MM.1S (cell line): Measurements from ENCODE around the gene HOMER2.

ENCODE experiments used
- DNase-seq: peaks from one replicate; pipeline ENCODE4 v3.0.0-alpha.2; 2015
- H2AFZ ChIP-seq: fragments of 300-600 bp; sonication (generic); 2 replicates; pipeline ENCODE4 v1.6.0; 2016; ENCODE audit warnings: antibody characterized with exemption, low read length
- H3F3A ChIP-seq: fragments of 300-600 bp; sonication (generic); 2 replicates; pipeline ENCODE4 v1.6.1; 2016; ENCODE audit warnings: mild to moderate bottlenecking, antibody characterized with exemption, low read length, moderate library complexity, mixed read lengths; ENCODE audit not compliant: insufficient read depth
- H3K27ac ChIP-seq: fragments of 300-600 bp; sonication (generic); 2 replicates; pipeline ENCODE4 v1.5.1; 2016; ENCODE audit warnings: mild to moderate bottlenecking, low read length
- H3K27me3 ChIP-seq: fragments of 300-600 bp; sonication (generic); replicated peaks from 2 replicates; pipeline ENCODE4 v1.6.0; 2016; ENCODE audit warnings: low read length; ENCODE audit not compliant: insufficient read depth
- H3K36me3 ChIP-seq: fragments of 300-600 bp; sonication (generic); replicated peaks from 2 replicates; pipeline ENCODE4 v1.6.1; 2016; ENCODE audit warnings: mild to moderate bottlenecking, low read length, mixed read lengths; ENCODE audit not compliant: insufficient read depth
- H3K4me1 ChIP-seq: fragments of 300-600 bp; sonication (generic); 2 replicates; pipeline ENCODE4 v1.6.1; 2016; ENCODE audit warnings: low read length, mixed read lengths
- H3K4me2 ChIP-seq: fragments of 300-600 bp; sonication (generic); 2 replicates; pipeline ENCODE4 v1.6.0; 2016; ENCODE audit warnings: low read depth, low read length
- H3K4me3 ChIP-seq: fragments of 300-600 bp; sonication (generic); 2 replicates; pipeline ENCODE4 v1.5.1; 2016; ENCODE audit warnings: low read length, mixed read lengths
- H3K79me2 ChIP-seq: fragments of 300-600 bp; sonication (generic); 2 replicates; pipeline ENCODE4 v1.6.1; 2016; ENCODE audit warnings: mixed run types, low read length, mixed read lengths
- H3K9ac ChIP-seq: fragments of 300-600 bp; sonication (generic); 2 replicates; pipeline ENCODE4 v1.6.1; 2016; ENCODE audit warnings: low read length, mixed read lengths
- H3K9me2 ChIP-seq: fragments of 300-600 bp; sonication (generic); replicated peaks from 2 replicates; pipeline ENCODE4 v1.6.1; 2016; ENCODE audit warnings: mild to moderate bottlenecking, low read length, mixed read lengths; ENCODE audit not compliant: insufficient read depth
- H3K9me3 ChIP-seq: fragments of 300-600 bp; sonication (generic); replicated peaks from 2 replicates; pipeline ENCODE4 v1.6.1; 2016; ENCODE audit warnings: mild to moderate bottlenecking, low read length, mixed read lengths; ENCODE audit not compliant: insufficient read depth
- H4K20me1 ChIP-seq: fragments of 300-600 bp; sonication (generic); 2 replicates; pipeline ENCODE4 v1.6.1; 2016; ENCODE audit warnings: mild to moderate bottlenecking, low read length, moderate library complexity, mixed read lengths; ENCODE audit not compliant: insufficient read depth
- EZH2 ChIP-seq: fragments of 300-600 bp; sonication (generic); optimal IDR thresholded peaks from 2 replicates; pipeline ENCODE3; 2017; ENCODE audit warnings: low read depth, mild to moderate bottlenecking, antibody characterized with exemption, low read length, mixed read lengths
- EZH2phosphoT487 ChIP-seq: fragments of 300-600 bp; sonication (generic); IDR thresholded peaks from 2 replicates; pipeline ENCODE4 v1.6.1; 2018; ENCODE audit warnings: antibody characterized with exemption, low read length
- TF ChIP-seq, protein P1 (sequence below): fragments of 300-600 bp; sonication (generic); IDR thresholded peaks from 2 replicates; pipeline ENCODE4 v1.5.1; 2016; ENCODE audit warnings: antibody characterized with exemption, low read length, mixed read lengths

HOMER2 gene

GRCh38 chr15:82882273-82882928, 70.1 kb downstream of the HOMER2 start:
- no peaks in the 10 kb centered on the region for H4K20me1 ChIP-seq
- no peak overlapping the region for H3K9ac ChIP-seq

GRCh38 chr15:82881747-82882146, 70.8 kb downstream of the HOMER2 start:
- Histone ChIP-seq H3K4me3 (no peak overlapping the region), H3K79me2 (no peaks in the 10 kb centered on the region), H3K9me2 (no peaks in the 10 kb centered on the region), H3K27ac (no peak overlapping the region), H3K9me3 (no peaks in the 10 kb centered on the region), H4K20me1 (no peaks in the 10 kb centered on the region), H3K27me3 (no peaks in the 10 kb centered on the region), H3K4me1 (no peaks in the 10 kb centered on the region), H3K36me3 (no peaks in the 10 kb centered on the region), H3K9ac (no peak overlapping the region), H3F3A (no peaks in the 10 kb centered on the region), H3K4me2 (no peak overlapping the region), H2AFZ (no peak overlapping the region)
- no peak for DNase-seq
- TF ChIP-seq EZH2phosphoT487 (no peak), EZH2 (no peak)
- TF ChIP-seq, protein P1, sequence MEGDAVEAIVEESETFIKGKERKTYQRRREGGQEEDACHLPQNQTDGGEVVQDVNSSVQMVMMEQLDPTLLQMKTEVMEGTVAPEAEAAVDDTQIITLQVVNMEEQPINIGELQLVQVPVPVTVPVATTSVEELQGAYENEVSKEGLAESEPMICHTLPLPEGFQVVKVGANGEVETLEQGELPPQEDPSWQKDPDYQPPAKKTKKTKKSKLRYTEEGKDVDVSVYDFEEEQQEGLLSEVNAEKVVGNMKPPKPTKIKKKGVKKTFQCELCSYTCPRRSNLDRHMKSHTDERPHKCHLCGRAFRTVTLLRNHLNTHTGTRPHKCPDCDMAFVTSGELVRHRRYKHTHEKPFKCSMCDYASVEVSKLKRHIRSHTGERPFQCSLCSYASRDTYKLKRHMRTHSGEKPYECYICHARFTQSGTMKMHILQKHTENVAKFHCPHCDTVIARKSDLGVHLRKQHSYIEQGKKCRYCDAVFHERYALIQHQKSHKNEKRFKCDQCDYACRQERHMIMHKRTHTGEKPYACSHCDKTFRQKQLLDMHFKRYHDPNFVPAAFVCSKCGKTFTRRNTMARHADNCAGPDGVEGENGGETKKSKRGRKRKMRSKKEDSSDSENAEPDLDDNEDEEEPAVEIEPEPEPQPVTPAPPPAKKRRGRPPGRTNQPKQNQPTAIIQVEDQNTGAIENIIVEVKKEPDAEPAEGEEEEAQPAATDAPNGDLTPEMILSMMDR, result no peak

More at GRCh38 chr15:82882273-82882928, 70.1 kb downstream of the HOMER2 start:
- H3K27ac ChIP-seq, result no peak overlapping the region
- no peak for DNase-seq
- H3F3A ChIP-seq, result no peaks in the 10 kb centered on the region
- H3K4me3 ChIP-seq, result no peak overlapping the region
- no peaks in the 10 kb centered on the region for H3K79me2 ChIP-seq
- H2AFZ ChIP-seq, result no peak overlapping the region
- H3K9me3 ChIP-seq, result no peaks in the 10 kb centered on the region
- H3K4me1 ChIP-seq, result no peaks in the 10 kb centered on the region
- H3K9me2 ChIP-seq, result no peaks in the 10 kb centered on the region
- TF ChIP-seq, protein P1, result no peak
- TF ChIP-seq EZH2 (no peak), EZH2phosphoT487 (no peak)
- no peak overlapping the region for H3K4me2 ChIP-seq
- H3K27me3 ChIP-seq, result no peaks in the 10 kb centered on the region
- no peaks in the 10 kb centered on the region for H3K36me3 ChIP-seq

GRCh38 chr15:82880704-82881103, 71.8 kb downstream of the HOMER2 start:
- Histone ChIP-seq H3K27ac (no peak overlapping the region), H3K4me2 (no peak overlapping the region), H3K4me1 (no peaks in the 10 kb centered on the region), H3K36me3 (no peaks in the 10 kb centered on the region), H3K27me3 (no peaks in the 10 kb centered on the region), H3K4me3 (no peak overlapping the region), H3F3A (no peaks in the 10 kb centered on the region), H3K9me3 (no peaks in the 10 kb centered on the region), H4K20me1 (no peaks in the 10 kb centered on the region), H2AFZ (no peak overlapping the region), H3K9ac (no peak overlapping the region), H3K9me2 (no peaks in the 10 kb centered on the region), H3K79me2 (no peaks in the 10 kb centered on the region)
- DNase-seq, result no peak
- TF ChIP-seq EZH2, result no peak

DNA sequence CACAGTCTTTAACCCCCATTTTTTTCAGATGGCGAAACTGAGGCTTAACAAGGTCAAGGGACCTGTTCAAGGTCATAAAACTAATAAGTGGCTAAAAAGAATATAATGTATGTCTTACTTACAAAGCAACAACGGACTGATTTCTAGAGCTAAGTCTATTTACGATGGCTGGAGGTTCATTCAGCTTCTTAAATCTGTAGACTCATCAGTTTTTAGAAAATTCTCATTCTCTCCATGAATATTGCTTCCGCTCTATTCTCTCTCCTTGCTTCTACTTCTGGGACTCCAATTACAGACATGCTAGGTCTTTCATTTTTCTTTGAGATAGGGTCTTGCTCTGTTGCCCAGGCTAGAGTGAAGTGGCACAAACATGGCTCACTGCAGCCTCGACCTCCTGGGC, 74.2 kb downstream of the HOMER2 start:
- Histone ChIP-seq H2AFZ (no peak overlapping the region), H3K79me2 (no peaks in the 10 kb centered on the region), H3K36me3 (no peaks in the 10 kb centered on the region), H3K27me3 (no peaks in the 10 kb centered on the region), H4K20me1 (no peaks in the 10 kb centered on the region), H3K9me3 (no peaks in the 10 kb centered on the region), H3K4me1 (no peaks in the 10 kb centered on the region), H3K9me2 (no peaks in the 10 kb centered on the region), H3K9ac (no peak overlapping the region), H3K4me3 (no peak overlapping the region), H3F3A (no peaks in the 10 kb centered on the region), H3K4me2 (no peak overlapping the region), H3K27ac (no peak overlapping the region)
- TF ChIP-seq EZH2phosphoT487, result no peak
- TF ChIP-seq, protein P1, result no peak
- TF ChIP-seq EZH2, result no peak
- DNase-seq, result no peak
